HG03520 (cell line): ENCODE data around the gene CSTF3.
"Not testable (repeated sequence)": the region's sequence is repeated elsewhere in the genome, so short reads cannot be mapped to it uniquely, and the experiment has no call there.

ENCODE experiments used
- ATAC-seq: cut with Tn5 transposase; IDR thresholded peaks from one replicate; pipeline ENCODE4 v1.9.1; 2021; ENCODE audit warnings: mild to moderate bottlenecking, moderate library complexity; ENCODE audit not compliant: unreplicated experiment

The CSTF3 gene

GRCh38 chr11:33162831-33163230, 1.6 kb upstream of the CSTF3 start:
- no peak for ATAC-seq

GRCh38 chr11:33160587-33160986, 693 bp downstream of the CSTF3 start:
- ATAC-seq = no peak

- no peak for ATAC-seq
These were observed 1.1 kb downstream of the CSTF3 start for GRCh38 chr11:33160136-33160535.

GRCh38 chr11:33159378-33159867, 1.9 kb downstream of the CSTF3 start:
- ATAC-seq = not testable (repeated sequence)

GRCh38 chr11:33158596-33159275, 2.5 kb downstream of the CSTF3 start:
- ATAC-seq = no peak

- no peak for ATAC-seq
These were observed 3.9 kb downstream of the CSTF3 start for GRCh38 chr11:33157103-33158027.

GRCh38 chr11:33151399-33151798, 9.9 kb downstream of the CSTF3 start:
- no peak for ATAC-seq

GRCh38 chr11:33147559-33147958, 13.7 kb downstream of the CSTF3 start:
- ATAC-seq = no peak

GRCh38 chr11:33135768-33136443, 25.4 kb downstream of the CSTF3 start:
- ATAC-seq = no peak

- no peak for ATAC-seq
These were observed 26.1 kb downstream of the CSTF3 start for GRCh38 chr11:33135216-33135615.

- no peak for ATAC-seq
These were observed 27.0 kb downstream of the CSTF3 start for GRCh38 chr11:33134276-33134675.

- ATAC-seq = no peak
These were observed 27.5 kb downstream of the CSTF3 start for GRCh38 chr11:33133761-33134160.

- no peak for ATAC-seq
These were observed 28.8 kb downstream of the CSTF3 start for GRCh38 chr11:33132510-33132909.

GRCh38 chr11:33128739-33129138, 32.5 kb downstream of the CSTF3 start:
- no peak for ATAC-seq

GRCh38 chr11:33125611-33126010, 35.7 kb downstream of the CSTF3 start:
- no peak for ATAC-seq

GRCh38 chr11:33125025-33125424, 36.3 kb downstream of the CSTF3 start:
- no peak for ATAC-seq

GRCh38 chr11:33122696-33123095, 38.6 kb downstream of the CSTF3 start:
- ATAC-seq = not testable (repeated sequence)

GRCh38 chr11:33116535-33116934, 44.7 kb downstream of the CSTF3 start:
- ATAC-seq = no peak

- ATAC-seq = no peak
These were observed 51.2 kb downstream of the CSTF3 start for GRCh38 chr11:33110083-33110482.

- ATAC-seq = no peak
These were observed 51.9 kb downstream of the CSTF3 start for GRCh38 chr11:33109294-33109895.

GRCh38 chr11:33103836-33104235, 57.4 kb downstream of the CSTF3 start:
- no peak for ATAC-seq
